NCI-H2029 (cell line): ENCODE measurements around the gene ISLR2.

Experiments
- DNase-seq: peaks from one replicate; lab custom pipeline; 2025; lab: John Stamatoyannopoulos, UW

Gene ISLR2

DNA sequence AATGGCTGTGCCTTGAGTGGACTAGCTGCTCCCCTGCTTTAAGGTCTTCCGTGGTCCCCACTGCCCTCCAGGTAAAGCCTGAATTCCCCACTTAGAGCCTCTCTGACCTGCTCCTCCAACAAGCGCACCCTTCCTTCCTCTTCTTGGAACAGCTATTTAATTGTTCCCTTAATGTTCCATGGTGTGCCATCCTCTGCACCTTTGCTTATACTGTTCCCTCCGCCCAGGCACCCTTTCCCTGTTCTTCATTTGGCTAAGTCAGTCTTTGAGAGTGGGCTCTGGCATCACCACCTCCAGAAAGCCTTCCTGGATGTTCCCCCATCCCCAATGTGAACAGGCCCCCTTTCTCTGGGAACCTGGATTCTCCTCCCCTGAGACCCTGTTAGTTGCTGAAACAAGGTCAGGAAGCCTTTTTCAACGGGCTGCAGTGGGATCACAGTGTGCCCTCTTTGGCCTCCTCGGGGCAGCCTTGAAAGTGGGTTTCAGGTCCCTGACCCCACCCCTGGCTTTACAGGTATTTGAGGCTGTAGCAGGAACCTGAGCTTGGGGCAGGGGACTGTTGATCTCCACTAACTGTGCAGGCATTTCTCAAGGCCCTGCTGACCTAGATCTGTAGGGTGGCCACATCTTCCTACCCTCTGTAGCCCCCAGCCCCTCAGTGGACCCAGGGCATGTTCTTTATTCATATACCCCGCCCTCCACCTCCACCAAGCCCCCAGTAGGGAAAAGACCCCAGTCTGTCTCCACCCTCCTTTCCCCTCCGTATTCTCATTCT is 48.1 kb downstream of the ISLR2 start:
- no peak for DNase-seq

DNA sequence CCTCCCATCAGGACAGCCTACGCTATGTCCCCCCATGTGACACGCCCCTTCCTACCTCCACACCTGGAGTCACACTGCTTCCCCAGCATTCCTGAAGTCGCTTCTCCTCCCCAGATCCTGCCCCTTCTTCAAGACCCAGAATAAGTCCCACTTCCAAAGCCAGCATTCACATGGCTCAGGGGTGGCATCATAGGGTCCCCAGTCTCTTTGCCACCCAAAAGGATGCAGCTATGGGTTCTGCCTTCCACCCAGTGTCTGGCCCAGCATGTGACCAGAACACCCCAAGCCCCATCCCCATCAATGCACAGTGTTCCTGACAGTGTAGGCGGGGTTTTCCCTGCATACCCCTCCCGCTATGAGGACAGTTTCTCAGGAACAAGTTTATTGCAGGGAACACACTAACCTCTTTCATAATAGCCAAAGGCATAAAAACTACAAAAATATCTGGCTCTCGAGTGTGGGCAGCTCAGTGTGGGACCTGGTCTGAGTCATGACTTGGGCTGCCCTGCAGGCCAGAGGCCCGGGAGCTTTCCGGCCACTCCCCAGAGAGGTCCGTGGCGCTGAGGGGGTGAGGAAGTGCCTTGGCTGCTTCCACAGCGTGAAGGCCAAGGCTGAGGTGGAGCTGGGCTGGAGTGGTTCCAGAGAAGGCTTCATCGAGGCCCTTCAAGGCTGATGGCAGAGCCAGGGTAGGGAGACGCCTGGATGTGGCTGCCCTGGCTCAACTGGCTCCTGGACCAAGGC is 48.9 kb downstream of the ISLR2 start:
- DNase-seq = no peak

DNA sequence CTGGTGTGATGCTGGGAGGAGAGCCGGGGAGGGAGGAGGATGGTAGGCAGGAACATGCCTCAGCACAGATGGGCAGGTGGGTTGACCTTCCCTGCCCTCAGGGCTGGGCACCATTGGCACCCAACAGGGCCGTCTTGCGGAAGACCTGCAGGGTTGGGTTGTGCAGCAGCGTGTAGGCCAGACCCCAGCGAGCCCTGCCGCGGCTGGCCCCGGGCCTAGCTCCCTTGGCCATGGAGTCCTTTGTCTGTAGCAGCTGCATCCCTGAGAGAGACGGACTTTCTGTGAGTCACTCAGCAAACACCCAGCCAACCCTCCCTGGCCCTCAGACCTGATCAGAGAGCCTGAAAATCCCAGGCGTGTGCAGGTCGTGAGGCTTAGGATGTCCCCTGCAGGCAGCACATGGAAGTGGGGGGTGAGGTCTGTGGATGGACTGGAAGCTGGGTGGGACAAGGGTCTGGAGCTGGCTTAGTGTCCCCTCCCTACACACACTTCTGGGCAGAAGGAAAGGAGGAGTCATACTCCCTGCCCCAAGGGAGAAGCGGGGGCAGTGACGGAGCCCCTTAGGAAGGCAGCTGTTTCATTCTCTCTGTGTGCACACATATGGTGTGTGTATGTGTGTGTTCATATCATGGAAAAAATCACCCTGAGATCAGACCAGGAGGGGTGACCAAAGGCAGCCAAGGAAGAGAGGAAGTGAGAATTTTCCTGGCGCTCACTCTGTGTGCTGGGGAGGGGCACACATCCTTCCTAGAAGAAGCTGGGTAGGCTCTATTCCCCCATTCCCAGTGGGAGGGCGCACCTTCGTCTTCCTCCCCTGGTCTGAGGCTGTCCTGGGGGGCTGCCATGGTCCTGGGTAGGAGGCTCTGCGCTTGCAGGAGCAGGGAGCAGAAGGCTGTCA is 49.8 kb downstream of the ISLR2 start:
- DNase-seq = no peak

DNA sequence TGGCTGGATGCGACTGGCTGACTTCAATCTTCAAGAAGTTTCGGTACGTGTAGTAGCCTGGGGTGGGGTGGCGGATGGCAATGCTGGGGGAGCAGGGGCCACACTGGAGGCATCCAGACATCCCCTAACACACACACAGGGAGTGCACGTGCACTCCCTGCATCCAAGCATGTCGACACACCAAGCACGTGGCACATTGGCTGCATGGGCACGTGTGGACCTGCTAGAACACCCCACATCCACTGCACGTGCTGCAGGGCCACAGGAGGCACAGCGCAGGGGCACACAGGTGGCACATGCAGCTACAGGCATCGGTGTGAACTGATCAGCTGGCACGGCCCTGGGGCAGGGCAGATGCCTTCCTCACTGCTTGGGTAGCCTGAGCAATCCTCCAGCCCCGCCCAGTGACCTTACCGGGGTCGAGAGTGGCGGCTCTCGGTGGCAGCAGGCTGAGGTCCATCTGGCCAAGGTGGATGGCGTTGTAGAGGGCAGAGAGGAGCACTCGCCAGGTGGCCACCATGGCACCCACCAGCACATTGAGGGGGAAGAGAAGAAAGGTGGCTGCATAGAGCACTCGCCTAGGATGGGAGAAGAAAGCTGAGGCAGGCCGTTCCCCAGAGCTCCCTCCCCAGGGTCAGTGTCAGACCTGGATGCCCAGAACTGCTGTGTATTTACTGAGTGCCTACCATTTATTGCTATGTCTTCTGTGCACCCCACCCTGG is 50.7 kb downstream of the ISLR2 start:
- DNase-seq = no peak

DNA sequence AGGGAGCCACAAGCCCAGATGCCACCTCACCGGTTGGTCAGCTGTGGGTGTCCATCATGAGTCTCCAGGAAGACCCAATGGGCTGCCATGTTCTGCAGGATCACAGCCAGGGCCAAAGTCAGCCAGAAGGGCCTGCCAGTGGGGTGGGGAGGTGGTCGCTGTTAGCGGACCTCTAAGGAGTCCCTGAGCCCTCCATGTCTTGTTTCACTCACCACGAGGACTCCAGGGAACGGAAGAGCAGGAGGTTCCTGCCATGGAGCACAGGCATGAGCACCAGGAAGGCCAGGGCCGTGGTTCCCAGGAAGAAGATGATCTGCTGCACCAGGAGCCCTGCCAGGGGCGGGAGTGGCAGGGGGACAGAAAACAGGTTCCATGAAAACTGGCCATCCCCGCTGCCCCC is 51.7 kb downstream of the ISLR2 start:
- DNase-seq = no peak

DNA sequence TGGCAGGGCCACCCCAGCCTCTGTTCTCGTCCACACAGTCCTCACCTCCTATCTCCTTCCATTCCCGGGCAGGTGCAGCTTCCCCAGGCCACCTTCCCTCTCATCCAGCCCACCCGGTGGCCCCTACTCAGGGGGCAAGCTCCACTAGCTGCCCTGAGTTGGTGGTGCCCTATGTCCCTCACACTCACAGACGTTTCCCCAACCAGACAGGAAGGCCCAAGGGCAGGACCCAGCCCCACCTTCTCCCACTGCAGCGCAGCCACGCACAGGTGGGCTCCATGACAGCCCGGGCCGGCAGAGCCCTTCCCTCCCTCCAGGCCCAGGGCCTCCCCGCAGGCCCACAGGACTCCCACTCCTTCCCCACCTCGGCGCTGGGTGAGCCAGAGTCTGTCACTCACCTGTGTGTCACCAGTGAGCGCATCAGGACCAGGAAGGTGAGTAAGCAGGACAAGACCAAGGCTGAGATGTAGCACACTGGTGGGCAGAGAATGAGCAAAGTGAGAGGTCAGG is 54.3 kb downstream of the ISLR2 start:
- DNase-seq = no peak

DNA sequence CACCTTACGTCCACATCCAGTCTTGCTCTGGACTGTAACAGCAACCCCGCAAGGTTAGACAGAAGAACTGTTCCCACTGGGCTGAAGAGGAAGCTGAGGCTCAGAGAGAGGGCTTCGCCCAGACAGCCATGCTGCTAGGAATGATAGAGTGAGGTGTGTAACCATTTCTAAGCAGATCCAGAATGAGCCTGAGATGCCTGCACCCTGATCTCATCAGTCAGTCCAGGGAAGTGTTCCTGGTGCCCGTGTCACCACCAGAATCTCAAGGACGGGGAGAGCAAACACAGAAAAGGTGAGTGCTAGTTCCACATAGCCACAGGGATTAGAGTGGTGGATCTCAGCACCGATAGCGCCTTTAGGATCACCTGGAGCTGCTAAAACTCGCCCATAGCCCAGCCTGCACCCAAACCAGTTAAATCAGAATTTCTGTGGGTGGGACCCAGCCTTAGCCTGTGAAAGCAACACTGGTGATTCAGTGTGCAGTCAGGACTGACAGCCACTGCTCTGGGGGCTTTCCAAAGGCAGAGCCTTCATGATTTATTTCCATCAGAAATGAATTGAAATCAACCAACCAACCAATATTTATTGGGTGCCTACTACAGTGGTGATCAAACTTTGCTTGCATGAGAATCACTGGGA is 55.4 kb downstream of the ISLR2 start:
- DNase-seq = no peak
